Fibroblast of lung (primary cell): ENCODE data around the gene ING3. TPM values are rescaled to one million over a fixed set of nuclear protein-coding genes. Genes with fewer than 3 reads are reported as not detected.
A peak's percentile ranks its signal among the peaks of the same experiment; 100 is the strongest.

Experiments used
- DNase-seq, 2 donors: peaks; one replicate each; pipeline versions ENCODE4 v3.0.0 to v3.0.0-alpha.2; 2010; ENCODE audit warnings: low read depth in 2 of 2
- H2AFZ ChIP-seq: 2 replicates; pipeline ENCODE4 v1.5.1; 2012; ENCODE audit warnings: low read length, control low read depth, inconsistent platforms
- H3K27ac ChIP-seq: 2 replicates; pipeline ENCODE4 v1.5.1; 2011; ENCODE audit warnings: low read length, control low read depth; ENCODE audit not compliant: insufficient read depth
- H3K27me3 ChIP-seq: 2 replicates; pipeline ENCODE4 v1.5.1; 2011; ENCODE audit warnings: mild to moderate bottlenecking, low read length; ENCODE audit not compliant: control insufficient read depth, insufficient read depth
- H3K36me3 ChIP-seq: 2 replicates; pipeline ENCODE4 v1.5.1; 2011; ENCODE audit warnings: low read length; ENCODE audit not compliant: control insufficient read depth, insufficient read depth
- H3K4me1 ChIP-seq: 2 replicates; pipeline ENCODE4 v1.5.1; 2011; ENCODE audit warnings: low read length; ENCODE audit not compliant: control insufficient read depth, insufficient read depth; ENCODE audit errors: extremely low read depth
- H3K4me2 ChIP-seq: 2 replicates; pipeline ENCODE4 v1.5.1; 2011; ENCODE audit warnings: low read length, control low read depth; ENCODE audit not compliant: insufficient read depth; ENCODE audit errors: extremely low read depth
- H3K4me3 ChIP-seq, 4 experiments: fragments of 200-600 bp in 1 of 4; sonication (generic) in 1 of 4; replicated peaks in 1 of 4; 2 replicates each; pipeline ENCODE4 v1.5.1; 2011 to 2016; ENCODE audit warnings: low read length in 4 of 4, low read depth in 3 of 4, mild to moderate bottlenecking in 3 of 4, control low read depth in 2 of 4, inconsistent platforms in 1 of 4, mixed read lengths in 1 of 4; ENCODE audit not compliant: insufficient read depth in 1 of 4; ENCODE audit errors: control extremely low read depth in 1 of 4
- H3K79me2 ChIP-seq: 2 replicates; pipeline ENCODE4 v1.5.1; 2012; ENCODE audit warnings: mild to moderate bottlenecking, low read length, inconsistent platforms; ENCODE audit not compliant: control insufficient read depth, insufficient read depth
- H3K9ac ChIP-seq: 2 replicates; pipeline ENCODE4 v1.5.1; 2011; ENCODE audit warnings: mild to moderate bottlenecking, low read length, control low read depth; ENCODE audit not compliant: insufficient read depth
- H3K9me3 ChIP-seq: 2 replicates; pipeline ENCODE4 v1.5.1; 2012; ENCODE audit warnings: low read depth, low read length; ENCODE audit not compliant: control insufficient read depth, insufficient read depth
- H4K20me1 ChIP-seq: 2 replicates; pipeline ENCODE4 v1.5.1; 2011; ENCODE audit warnings: low read length; ENCODE audit not compliant: control insufficient read depth, insufficient read depth; ENCODE audit errors: extremely low read depth
- CTCF ChIP-seq, 2 donors: IDR thresholded peaks in 1 of 2; conservative IDR thresholded peaks in 1 of 2; 1 replicate in 1 of 2; 2 replicates in 1 of 2; pipeline ENCODE4 v1.5.1; 2011 to 2012; ENCODE audit warnings: low read length in 2 of 2, control low read depth in 1 of 2, inconsistent platforms in 1 of 2, low read depth in 1 of 2, mild to moderate bottlenecking in 1 of 2
- EZH2 ChIP-seq: IDR thresholded peaks from 2 replicates; pipeline ENCODE4 v1.5.1; 2012; ENCODE audit warnings: low read length, control low read depth, mild to moderate bottlenecking; ENCODE audit errors: missing control alignments
- polyA plus RNA-seq, 2 donors: library from polyadenylated mRNA; depleted of rRNA in 1 of 2; stranded (reverse) in 1 of 2; unstranded in 1 of 2; fragments of >200 nt; gene quantifications; 2 replicates each; pipeline ENCODE4 v1.2.1, GENCODE V29; 2011 to 2012; ENCODE audit warnings: missing spikeins in 1 of 2
- total RNA-seq: library from RNA; depleted of rRNA; stranded (reverse); fragments of >200 nt; gene quantifications from 2 replicates; pipeline ENCODE4 v1.2.1, GENCODE V29; 2014

Gene ING3
- total and polyA plus RNA-seq, 2 donors (not counting 1 experiment from before 2014, with no cell fraction given) = 16.6 to 17.5 TPM

- TF ChIP-seq CTCF (conservative IDR thresholded peaks at IDR 0.05 in 1 of 2, IDR thresholded peaks at IDR 0.05 in 1 of 2; ENCODE audit: low read depth in 1 of 2, low read length in 2 of 2) (no peak), EZH2 (no peak)
- no peak for DNase-seq
Measured at GRCh38 chr7:120959929-120960484, 9.4 kb downstream of the ING3 start.

DNA sequence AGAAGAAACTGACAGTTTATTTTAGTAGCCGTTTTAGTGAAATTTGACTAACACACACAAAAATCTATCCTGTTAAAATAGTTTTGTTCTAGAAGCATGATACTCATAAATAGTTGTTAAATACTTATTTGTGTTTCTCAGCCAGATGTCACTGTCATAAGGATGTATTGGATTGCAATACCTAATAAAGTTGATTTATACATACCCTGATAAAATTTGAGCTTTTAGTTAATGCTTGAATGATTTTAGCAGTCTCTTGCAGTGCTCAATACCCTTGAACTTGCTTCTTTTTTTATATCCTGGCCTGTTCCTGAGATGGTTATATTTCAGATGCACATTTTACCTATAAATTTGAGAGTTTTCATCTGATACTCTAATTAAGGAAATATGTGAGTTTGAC is 10.1 kb downstream of the ING3 start:
- H4K20me1 ChIP-seq = no peaks in the 10 kb centered on the region
- H3K4me3 ChIP-seq = no peak overlapping the region
- H3K79me2 ChIP-seq = no peaks in the 10 kb centered on the region
- no peak overlapping the region for H3K27ac ChIP-seq
- H2AFZ ChIP-seq = no peak overlapping the region
- H3K36me3 ChIP-seq = peaks cover 2% of the 10 kb centered on the region
- H3K9me3 ChIP-seq = no peaks in the 10 kb centered on the region
- no peak for TF ChIP-seq EZH2
- no peak for DNase-seq
- H3K9ac ChIP-seq = no peak overlapping the region
- H3K27me3 ChIP-seq = no peaks in the 10 kb centered on the region
- no peak overlapping the region for H3K4me2 ChIP-seq
- no peaks in the 10 kb centered on the region for H3K4me1 ChIP-seq

More at GRCh38 chr7:120959929-120960484, 9.4 kb downstream of the ING3 start:
- Histone ChIP-seq H3K9ac (no peak overlapping the region), H3K4me1 (no peaks in the 10 kb centered on the region), H2AFZ (no peak overlapping the region), H3K4me3 (no peak overlapping the region), H3K27ac (no peak overlapping the region), H3K27me3 (no peaks in the 10 kb centered on the region), H3K79me2 (no peaks in the 10 kb centered on the region), H4K20me1 (no peaks in the 10 kb centered on the region), H3K36me3 (peaks cover 3% of the 10 kb centered on the region), H3K9me3 (no peaks in the 10 kb centered on the region), H3K4me2 (no peak overlapping the region)

- Histone ChIP-seq H3K4me2 (no peak overlapping the region), H3K27me3 (no peaks in the 10 kb centered on the region), H3K36me3 (no peaks in the 10 kb centered on the region), H2AFZ (no peak overlapping the region), H3K27ac (no peak overlapping the region), H4K20me1 (no peaks in the 10 kb centered on the region), H3K4me3 (no peak overlapping the region), H3K9ac (no peak overlapping the region), H3K79me2 (no peaks in the 10 kb centered on the region), H3K4me1 (no peaks in the 10 kb centered on the region), H3K9me3 (no peaks in the 10 kb centered on the region)
- TF ChIP-seq CTCF (conservative IDR thresholded peaks at IDR 0.05 in 1 of 2, IDR thresholded peaks at IDR 0.05 in 1 of 2; ENCODE audit: low read depth in 1 of 2, low read length in 2 of 2) = no peak
- no peak for TF ChIP-seq EZH2
- peak in 1 of 2 donors; percentile 14 for DNase-seq
Measured at GRCh38 chr7:120961638-120962173, 11.1 kb downstream of the ING3 start.
